Mesothelial cell of epicardium (in vitro differentiated cells): ENCODE results near the gene FCHO1. TPM values are rescaled to one million over a fixed set of nuclear protein-coding genes. Genes with fewer than 3 reads are reported as not detected.

Experiments used
- DNase-seq, 2 experiments: peaks; one replicate each; pipeline ENCODE4 v3.0.0; 2021; ENCODE audit warnings: low spot score in 2 of 2; ENCODE audit not compliant: unreplicated experiment in 2 of 2
- H3K27ac Mint-ChIP-seq: 2 replicates; pipeline ENCODE4 v1.8.0; 2021; ENCODE audit warnings: mixed read lengths
- H3K27me3 Mint-ChIP-seq: 2 replicates; pipeline ENCODE4 v1.8.0; 2021; ENCODE audit warnings: low read depth, mixed read lengths
- H3K36me3 Mint-ChIP-seq: 2 replicates; pipeline ENCODE4 v1.8.0; 2021; ENCODE audit warnings: mixed read lengths
- H3K4me1 Mint-ChIP-seq: 2 replicates; pipeline ENCODE4 v1.8.0; 2021; ENCODE audit warnings: mixed read lengths
- H3K4me3 Mint-ChIP-seq: 2 replicates; pipeline ENCODE4 v1.8.0; 2021; ENCODE audit warnings: mild to moderate bottlenecking, moderate library complexity, mixed read lengths
- H3K9me3 Mint-ChIP-seq: 2 replicates; pipeline ENCODE4 v1.8.0; 2021; ENCODE audit warnings: mixed read lengths
- total RNA-seq: library from RNA; stranded (reverse); gene quantifications from 3 replicates; pipeline ENCODE4 v1.2.1, GENCODE V29; 2021
- TF ChIP-seq, protein P1 (sequence below): fragments of 200-600 bp; sonication (generic); IDR thresholded peaks from one replicate; pipeline ENCODE4 v1.5.0; 2021; ENCODE audit warnings: antibody characterized with exemption; ENCODE audit not compliant: unreplicated experiment

FCHO1 gene
- total RNA-seq, 1 donor from 2014 or later = 4.6 TPM

DNA sequence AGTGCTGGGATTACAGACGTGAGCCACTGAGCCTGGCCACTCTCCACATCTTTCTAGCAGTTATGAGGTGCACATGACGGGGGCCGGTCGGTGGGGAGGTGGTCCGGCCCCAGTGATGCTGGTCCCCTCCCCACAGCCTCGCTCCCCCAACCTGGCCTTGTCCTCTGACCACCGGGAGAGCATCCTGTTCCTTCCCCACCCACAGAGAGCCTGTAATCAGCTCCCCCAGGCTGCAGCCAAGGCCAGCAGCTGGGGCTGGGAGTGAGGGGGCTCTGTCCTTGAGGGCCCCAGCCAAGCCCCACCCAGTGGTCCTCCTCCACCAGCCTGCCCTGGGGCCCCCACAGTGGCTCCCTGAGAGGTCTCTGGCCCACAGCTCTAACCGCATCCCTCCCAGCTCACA is 73.1 kb downstream of the FCHO1 start:
- TF ChIP-seq, protein P1, sequence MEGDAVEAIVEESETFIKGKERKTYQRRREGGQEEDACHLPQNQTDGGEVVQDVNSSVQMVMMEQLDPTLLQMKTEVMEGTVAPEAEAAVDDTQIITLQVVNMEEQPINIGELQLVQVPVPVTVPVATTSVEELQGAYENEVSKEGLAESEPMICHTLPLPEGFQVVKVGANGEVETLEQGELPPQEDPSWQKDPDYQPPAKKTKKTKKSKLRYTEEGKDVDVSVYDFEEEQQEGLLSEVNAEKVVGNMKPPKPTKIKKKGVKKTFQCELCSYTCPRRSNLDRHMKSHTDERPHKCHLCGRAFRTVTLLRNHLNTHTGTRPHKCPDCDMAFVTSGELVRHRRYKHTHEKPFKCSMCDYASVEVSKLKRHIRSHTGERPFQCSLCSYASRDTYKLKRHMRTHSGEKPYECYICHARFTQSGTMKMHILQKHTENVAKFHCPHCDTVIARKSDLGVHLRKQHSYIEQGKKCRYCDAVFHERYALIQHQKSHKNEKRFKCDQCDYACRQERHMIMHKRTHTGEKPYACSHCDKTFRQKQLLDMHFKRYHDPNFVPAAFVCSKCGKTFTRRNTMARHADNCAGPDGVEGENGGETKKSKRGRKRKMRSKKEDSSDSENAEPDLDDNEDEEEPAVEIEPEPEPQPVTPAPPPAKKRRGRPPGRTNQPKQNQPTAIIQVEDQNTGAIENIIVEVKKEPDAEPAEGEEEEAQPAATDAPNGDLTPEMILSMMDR = no peak
- H3K27ac Mint-ChIP-seq = no peak overlapping the region
- no peaks in the 10 kb centered on the region for H3K36me3 Mint-ChIP-seq
- no peak for DNase-seq
- peaks cover 10% of the 10 kb centered on the region for H3K27me3 Mint-ChIP-seq
- H3K9me3 Mint-ChIP-seq = no peaks in the 10 kb centered on the region
- no peak overlapping the region for H3K4me3 Mint-ChIP-seq
- no peaks in the 10 kb centered on the region for H3K4me1 Mint-ChIP-seq

DNA sequence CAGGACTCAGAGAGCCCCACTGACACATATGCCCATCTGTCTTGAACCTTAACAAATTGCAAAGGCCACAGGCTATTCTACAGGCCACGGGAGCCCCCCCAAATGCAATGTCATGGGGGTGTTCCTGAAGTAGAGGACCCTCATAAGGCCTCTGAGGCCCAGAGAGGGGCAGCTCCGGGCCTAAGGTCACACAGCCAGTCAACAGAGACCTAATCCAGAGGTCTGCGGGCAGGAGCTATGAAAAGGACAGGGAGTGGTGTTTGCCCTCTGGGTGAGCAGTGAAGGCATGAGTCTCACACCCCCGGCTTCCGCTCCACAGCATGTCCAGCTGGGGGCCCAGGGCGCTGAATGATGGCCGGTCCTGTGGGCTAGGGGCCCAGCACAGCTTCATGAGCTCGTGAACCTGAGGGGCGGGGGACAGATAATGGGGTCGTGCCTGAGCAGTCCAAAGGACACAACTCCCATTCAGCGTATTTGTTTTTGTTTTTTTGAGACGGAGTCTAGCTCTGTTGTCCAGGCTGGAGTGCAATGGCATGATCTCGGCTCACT is 75.3 kb downstream of the FCHO1 start:
- Mint-ChIP-seq H3K4me3 (no peak overlapping the region), H3K9me3 (no peaks in the 10 kb centered on the region), H3K4me1 (peaks cover 6% of the 10 kb centered on the region), H3K27ac (no peak overlapping the region), H3K36me3 (no peaks in the 10 kb centered on the region), H3K27me3 (peaks cover 23% of the 10 kb centered on the region)
- TF ChIP-seq, protein P1 = no peak
- DNase-seq = no peak

DNA sequence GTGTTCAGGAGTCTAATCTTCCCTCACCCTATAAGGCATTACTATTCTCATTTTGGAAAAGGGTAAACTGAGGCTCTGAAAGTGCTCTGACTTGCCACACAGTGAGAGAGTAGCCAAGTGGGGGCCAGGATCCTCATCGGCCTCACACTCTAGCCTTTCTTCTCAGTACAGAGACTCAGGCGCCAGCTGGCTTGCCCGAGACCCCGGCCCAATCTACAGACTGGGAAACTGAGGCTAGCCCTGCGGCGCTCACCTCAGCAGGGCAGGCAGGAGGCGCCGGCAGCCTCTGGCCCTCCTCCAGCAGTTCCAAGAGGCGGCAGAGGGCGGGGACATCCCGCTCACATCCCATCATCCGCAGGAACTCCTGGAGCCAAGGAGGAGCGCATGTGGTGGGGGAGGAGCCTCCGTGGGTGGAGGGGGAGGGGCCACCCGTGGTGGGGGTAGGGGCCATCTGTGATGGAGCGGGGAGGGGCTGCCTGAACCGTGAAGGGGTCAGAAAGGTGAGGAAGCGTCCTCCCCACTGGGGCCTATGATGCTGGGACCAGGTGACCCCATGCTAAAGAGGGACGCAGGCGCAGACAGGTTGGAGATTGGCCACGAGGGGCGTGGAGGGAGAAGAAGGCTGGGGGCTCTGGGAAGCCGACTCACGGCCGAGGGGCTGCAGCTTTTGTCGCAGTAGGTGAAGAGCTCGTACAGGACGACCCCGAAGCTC is 78.7 kb downstream of the FCHO1 start:
- Mint-ChIP-seq H3K27me3 (peaks cover 23% of the 10 kb centered on the region), H3K4me1 (peaks cover 6% of the 10 kb centered on the region), H3K36me3 (no peaks in the 10 kb centered on the region), H3K4me3 (peak overlapping the region; percentile 75), H3K27ac (peak overlapping the region; percentile 95), H3K9me3 (no peaks in the 10 kb centered on the region)
- TF ChIP-seq, protein P1 = no peak
- DNase-seq = peak in 1 of 2 experiments; percentile 56

DNA sequence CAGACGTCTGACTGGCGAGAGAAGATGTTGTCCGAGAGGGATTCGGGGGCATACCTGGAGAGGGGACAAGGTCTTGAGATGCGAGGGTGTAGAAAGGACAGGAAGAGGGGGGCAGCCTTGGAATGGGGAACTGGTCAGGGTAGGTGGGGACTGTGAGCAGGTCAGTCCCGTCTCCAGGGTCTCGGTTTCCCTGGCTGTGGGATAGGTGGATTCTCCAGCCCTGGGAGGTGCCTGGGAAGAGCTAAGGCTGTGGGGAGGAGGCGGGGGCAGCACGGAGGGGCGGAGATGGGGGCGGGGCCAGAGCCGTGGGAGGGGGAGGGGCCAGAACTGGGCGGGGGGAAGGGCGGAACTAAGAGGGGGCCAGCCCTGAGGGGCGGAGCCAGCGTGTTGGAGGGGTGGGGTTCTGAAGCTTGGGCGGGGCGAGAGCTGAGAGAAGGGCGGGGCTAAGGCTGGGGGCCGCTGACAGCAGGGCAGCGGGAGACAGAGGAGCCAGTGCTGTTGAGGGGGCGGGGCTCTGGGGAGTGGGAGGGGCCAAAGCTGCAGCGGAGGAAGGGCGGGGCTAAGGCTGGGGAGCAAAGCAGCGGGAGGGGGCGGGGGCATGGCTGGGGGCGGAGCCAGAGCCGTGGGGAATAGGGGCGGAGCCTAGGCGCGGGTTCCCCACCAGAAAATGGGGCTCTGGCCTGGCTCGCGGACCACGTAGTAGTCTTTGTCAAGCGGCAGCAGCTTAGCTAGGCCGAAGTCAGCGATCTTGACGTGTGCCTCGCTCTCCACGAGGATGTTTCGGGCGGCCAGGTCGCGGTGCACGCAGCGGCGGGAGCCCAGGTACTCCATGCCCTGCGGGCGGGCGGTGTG is 79.5 kb downstream of the FCHO1 start:
- Mint-ChIP-seq H3K36me3 (no peaks in the 10 kb centered on the region), H3K4me1 (peaks cover 6% of the 10 kb centered on the region), H3K27ac (peak overlapping the region; percentile 95), H3K9me3 (no peaks in the 10 kb centered on the region), H3K4me3 (peak overlapping the region; percentile 75), H3K27me3 (peaks cover 20% of the 10 kb centered on the region)
- TF ChIP-seq, protein P1 = no peak
- peak; percentile 77 to 80 for DNase-seq

DNA sequence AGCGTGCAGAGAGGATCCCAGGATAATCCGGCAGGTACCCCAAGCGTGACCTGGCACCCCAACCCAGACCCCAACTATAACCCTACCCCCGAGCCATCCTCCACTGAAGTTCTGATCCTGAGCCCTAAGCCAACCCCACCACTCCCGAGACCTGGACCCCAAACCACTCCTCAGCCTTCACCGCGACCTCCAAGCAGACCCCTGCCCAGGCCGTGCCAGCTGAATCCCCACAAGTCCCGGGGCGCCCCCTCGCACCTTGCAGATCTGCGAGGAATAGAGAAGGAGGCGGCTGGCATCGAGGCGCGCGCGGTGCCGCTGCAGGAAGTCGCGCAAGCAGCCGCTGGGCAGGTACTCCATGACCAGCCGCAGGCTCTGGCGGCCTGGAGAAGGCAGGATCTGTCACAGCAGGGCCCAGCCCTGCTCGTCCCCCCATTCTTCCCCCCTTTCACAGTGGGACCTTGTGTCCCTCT is 80.2 kb downstream of the FCHO1 start:
- peaks cover 21% of the 10 kb centered on the region for H3K27me3 Mint-ChIP-seq
- H3K4me3 Mint-ChIP-seq = peak overlapping the region; percentile 56
- no peaks in the 10 kb centered on the region for H3K9me3 Mint-ChIP-seq
- H3K36me3 Mint-ChIP-seq = no peaks in the 10 kb centered on the region
- no peak for DNase-seq
- TF ChIP-seq, protein P1 = no peak
- H3K27ac Mint-ChIP-seq = no peak overlapping the region
- H3K4me1 Mint-ChIP-seq = peaks cover 6% of the 10 kb centered on the region
